Astrocyte (in vitro differentiated cells and primary cell): ENCODE results near the gene VEZT.

Source experiments
- CTCF ChIP-seq: IDR thresholded peaks from 2 replicates; pipeline ENCODE4 v1.5.1; 2011; ENCODE audit warnings: low read depth, mild to moderate bottlenecking, inconsistent platforms, low read length, moderate library complexity; ENCODE audit not compliant: insufficient read depth
- EZH2 ChIP-seq: IDR thresholded peaks from 2 replicates; pipeline ENCODE4 v1.6.1; 2012; ENCODE audit warnings: mild to moderate bottlenecking, low read length, inconsistent platforms; ENCODE audit not compliant: insufficient read depth

- TF ChIP-seq CTCF (no peak), EZH2 (no peak)
Measured at GRCh38 chr12:95326855-95327254, 109.2 kb downstream of the VEZT start.
